HG03469 (cell line): ENCODE results near the gene AMER2.

Source experiments
- ATAC-seq: cut with Tn5 transposase; IDR thresholded peaks from one replicate; pipeline ENCODE4 v1.9.1; 2021; ENCODE audit warnings: mild to moderate bottlenecking, moderate library complexity, moderate number of reproducible peaks; ENCODE audit not compliant: unreplicated experiment

The AMER2 gene

GRCh38 chr13:25157681-25158080, 14.4 kb downstream of the AMER2 start:
- ATAC-seq: no peak

GRCh38 chr13:25153736-25154135, 18.4 kb downstream of the AMER2 start:
- ATAC-seq: no peak

GRCh38 chr13:25151626-25152195, 20.4 kb downstream of the AMER2 start:
- no peak for ATAC-seq

- no peak for ATAC-seq
Observed at GRCh38 chr13:25149711-25150110, 22.4 kb downstream of the AMER2 start.

- no peak for ATAC-seq
Observed at GRCh38 chr13:25148402-25148771, 23.7 kb downstream of the AMER2 start.

GRCh38 chr13:25147638-25148401, 24.3 kb downstream of the AMER2 start:
- ATAC-seq: peak; percentile 56

GRCh38 chr13:25143706-25144105, 28.4 kb downstream of the AMER2 start:
- ATAC-seq: no peak

GRCh38 chr13:25141042-25141441, 31.0 kb downstream of the AMER2 start:
- ATAC-seq: no peak

- no peak for ATAC-seq
Observed at GRCh38 chr13:25137788-25138115, 34.3 kb downstream of the AMER2 start.

- no peak for ATAC-seq
Observed at GRCh38 chr13:25136880-25137787, 35.0 kb downstream of the AMER2 start.

GRCh38 chr13:25135896-25136295, 36.2 kb downstream of the AMER2 start:
- no peak for ATAC-seq

GRCh38 chr13:25132751-25133390, 39.2 kb downstream of the AMER2 start:
- no peak for ATAC-seq

- ATAC-seq: no peak
Observed at GRCh38 chr13:25131881-25132420, 40.1 kb downstream of the AMER2 start.

- no peak for ATAC-seq
Observed at GRCh38 chr13:25130944-25131343, 41.1 kb downstream of the AMER2 start.

GRCh38 chr13:25118378-25118905, 53.6 kb downstream of the AMER2 start:
- no peak for ATAC-seq

GRCh38 chr13:25117312-25117711, 54.8 kb downstream of the AMER2 start:
- ATAC-seq: no peak

- no peak for ATAC-seq
Observed at GRCh38 chr13:25116044-25116443, 56.0 kb downstream of the AMER2 start.

GRCh38 chr13:25114220-25114619, 57.9 kb downstream of the AMER2 start:
- ATAC-seq: peak; percentile 66

- no peak for ATAC-seq
Observed at GRCh38 chr13:25112695-25113255, 59.3 kb downstream of the AMER2 start.
